HepG2 (cell line): ENCODE results near the gene PARN. TPM values are rescaled to one million over a fixed set of nuclear protein-coding genes. Genes with fewer than 3 reads are reported as not detected.

ENCODE experiments used
- ATAC-seq: fragments of 200-7000 bp; cut with Tn5 transposase; 3 replicates; pipeline ENCODE4 v1.9.1; 2020; ENCODE audit warnings: mild to moderate bottlenecking, moderate library complexity
- BruUV-seq: library from RNA; stranded (reverse); fragments of 400-500 nt; replicated peaks from 2 replicates; lab custom pipeline; 2021; lab: Mats Ljungman, UMichigan
- CTCF ChIA-PET: fragments of 300-600 bp; formaldehyde crosslinking; extraction: SDS; loops from one replicate; lab custom pipeline; 2021; ENCODE audit warnings: low total read pairs, inconsistent platforms, low intra/inter-chr PET ratio; lab: Yijun Ruan, JAX
- POLR2A ChIA-PET: fragments of 350-600 bp; sonication (Branson Sonifier 250); formaldehyde crosslinking; loops from one replicate; lab custom pipeline; 2020; ENCODE audit warnings: antibody characterized with exemption, inconsistent platforms; lab: Yijun Ruan, JAX
- DNase-seq: peaks from one replicate; pipeline ENCODE4 v3.0.0-alpha.2; 2015; ENCODE audit warnings: low spot score
- FAIRE-seq: peaks from 3 replicates; lab custom pipeline; 2011; peaks lifted over from hg19 to GRCh38; lab: Jason Lieb, UNC
- H2AFZ ChIP-seq: one replicate; pipeline ENCODE4 v1.6.1; 2011; ENCODE audit warnings: low read length, inconsistent platforms
- H3K27ac ChIP-seq: fragments of 300-600 bp; 3 replicates; pipeline ENCODE4 v1.8.0; 2011; ENCODE audit warnings: mixed run types, mild to moderate bottlenecking, mixed read lengths, low read length, inconsistent platforms; ENCODE audit not compliant: insufficient read depth; ENCODE audit errors: extremely low read length
- H3K27me3 ChIP-seq, 2 experiments: fragments of 200-600 bp in 1 of 2; 2 replicates in 1 of 2; 3 replicates in 1 of 2; pipeline versions ENCODE4 v1.6.0 to v1.8.0; 2011; ENCODE audit warnings: low read length in 2 of 2, mild to moderate bottlenecking in 2 of 2, moderate library complexity in 2 of 2, inconsistent platforms in 1 of 2; ENCODE audit not compliant: insufficient read depth in 2 of 2, control insufficient read depth in 1 of 2
- H3K36me3 ChIP-seq, 2 experiments: fragments of 200-600 bp in 1 of 2; replicated peaks in 1 of 2; 2 replicates in 1 of 2; 3 replicates in 1 of 2; pipeline versions ENCODE4 v1.5.1 to v1.8.0; 2011; ENCODE audit warnings: low read length in 2 of 2, inconsistent platforms in 1 of 2; ENCODE audit not compliant: insufficient read depth in 2 of 2, control insufficient read depth in 1 of 2
- H3K4me1 ChIP-seq: 2 replicates; pipeline ENCODE4 v1.5.1; 2012; ENCODE audit warnings: low read length, inconsistent platforms; ENCODE audit not compliant: insufficient read depth
- H3K4me2 ChIP-seq: 2 replicates; pipeline ENCODE4 v1.6.0; 2011; ENCODE audit warnings: low read depth, low read length, inconsistent platforms
- H3K4me3 ChIP-seq, 3 experiments: fragments of 200-600 bp in 1 of 3; sonication (generic), shearing (Covaris generic) in 1 of 3; replicated peaks in 1 of 3; 2 replicates each; pipeline ENCODE4 v1.5.1; 2011 to 2016; ENCODE audit warnings: low read length in 3 of 3, inconsistent platforms in 2 of 3, low read depth in 2 of 3, mild to moderate bottlenecking in 2 of 3, control low read depth in 1 of 3, mixed read lengths in 1 of 3; ENCODE audit not compliant: insufficient read depth in 1 of 3
- H3K79me2 ChIP-seq: one replicate; pipeline ENCODE4 v1.6.1; 2011; ENCODE audit warnings: low read length, inconsistent platforms; ENCODE audit not compliant: insufficient read depth
- H3K9ac ChIP-seq: 2 replicates; pipeline ENCODE4 v1.6.0; 2011; ENCODE audit warnings: mild to moderate bottlenecking, low read depth, low read length, inconsistent platforms; ENCODE audit not compliant: insufficient read depth
- H3K9me3 ChIP-seq: 2 replicates; pipeline ENCODE4 v1.5.1; 2012; ENCODE audit warnings: mild to moderate bottlenecking, low read length
- H4K20me1 ChIP-seq: 2 replicates; pipeline ENCODE4 v1.6.0; 2011; ENCODE audit warnings: inconsistent platforms, mild to moderate bottlenecking, low read length, moderate library complexity; ENCODE audit not compliant: insufficient read depth
- ATF4 ChIP-seq, 2 experiments: fragments of 450-650 bp in 1 of 2; sonication (generic) in 1 of 2; formaldehyde crosslinking; IDR thresholded peaks; 2 replicates each; pipeline versions ENCODE4 v1.5.0 to v1.8.0; 2020 to 2022; ENCODE audit warnings: mild to moderate bottlenecking in 1 of 2, missing genetic modification reagents in 1 of 2
- NCOA1 ChIP-seq: sonication (generic); formaldehyde crosslinking; IDR thresholded peaks from 2 replicates; pipeline ENCODE4 v1.9.0; 2021; ENCODE audit warnings: missing genetic modification reagents
- NFIC ChIP-seq: IDR thresholded peaks from 2 replicates; pipeline ENCODE4 v1.6.1; 2012; ENCODE audit warnings: mild to moderate bottlenecking, low read length, inconsistent platforms
- PLRG1 ChIP-seq: fragments of 450-650 bp; conservative IDR thresholded peaks from 2 replicates; pipeline ENCODE4 v1.6.1; 2016
- RNF2 ChIP-seq: fragments of 450-650 bp; conservative IDR thresholded peaks from 2 replicates; pipeline ENCODE4 v1.6.1; 2016; ENCODE audit warnings: low read depth
- ZNF33A ChIP-seq: sonication (generic); formaldehyde crosslinking; IDR thresholded peaks from 2 replicates; pipeline ENCODE4 v1.5.1; 2020; ENCODE audit warnings: missing genetic modification reagents, mild to moderate bottlenecking, moderate library complexity, borderline replicate concordance
- ZNF660 ChIP-seq: sonication (generic); formaldehyde crosslinking; IDR thresholded peaks from 2 replicates; pipeline ENCODE4 v1.5.1; 2020; ENCODE audit warnings: mild to moderate bottlenecking, low read depth, missing genetic modification reagents, borderline replicate concordance
- ZNF792 ChIP-seq: IDR thresholded peaks from 2 replicates; pipeline ENCODE4 v1.6.1; 2016
- WGBS: methylation state at CpG from one replicate; pipeline ENCODE4 v1.1.6; 2017; ENCODE audit warnings: low lambda C conversion rate; 5-methylcytosine and 5-hydroxymethylcytosine counted together
- in situ Hi-C: cut with HindIII; loops from 2 replicates; pipeline ENCODE4 v1.10.0; 2017; ENCODE audit warnings: low pct_unique_long_range_greater_than_20kb; ENCODE audit not compliant: extremely low pct_ligation_motif_present
- intact Hi-C: fragments of 100-400 bp; cut with micrococcal nuclease; formaldehyde crosslinking; loops from one replicate; pipeline ENCODE4 v1.10.0; 2022; ENCODE audit not compliant: unreplicated experiment
- polyA plus RNA-seq, 8 experiments: library from polyadenylated mRNA; depleted of rRNA in 3 of 8; stranded (reverse) in 7 of 8; unstranded in 1 of 8; fragments of >200 nt; fragmentation: Illumina TruSeq in 4 of 8; extraction: Trizol in 4 of 8; gene quantifications; 2 replicates each; pipeline versions ENCODE4 v1.2.1 to v1.2.3, GENCODE V29; 2011 to 2016; ENCODE audit warnings: low read depth in 4 of 8, missing spikeins in 1 of 8, mixed read lengths in 1 of 8; ENCODE audit not compliant: insufficient read depth in 1 of 8
- total RNA-seq, 5 experiments: library from RNA; depleted of rRNA; stranded (reverse); fragments of >200 nt; fragmentation: Illumina TruSeq; extraction: Trizol; gene quantifications; 2 replicates each; pipeline ENCODE4 v1.2.3, GENCODE V29; 2016; ENCODE audit warnings: low read depth in 1 of 5

The PARN gene
- total and polyA plus RNA-seq, 2 of the 13 experiments (the other 11 are each of a cell fraction or from before 2014, with no cell fraction given), result 13.3 to 47.6 TPM

- no peak overlapping the region for H2AFZ ChIP-seq
- no peak for ATAC-seq
- H3K4me1 ChIP-seq, result peaks cover 10% of the 10 kb centered on the region; the same call in 1 of the 2 replicates
- 100% methylated on average over 1 of the region's 1 CpG for WGBS
- in situ Hi-C loops, result no loop called here
- no peaks in the 10 kb centered on the region for H3K27me3 ChIP-seq
- H3K4me3 ChIP-seq, result no peak overlapping the region
- POLR2A ChIA-PET, result interaction anchor here (0.6 to 1.3 kb wide), 3 partner anchors 14 to 78 kb away, joined by 3 to 4 read pairs (median 3); no protein-coding TSS in a partner anchor
- CTCF ChIA-PET, result no interaction called here
- H4K20me1 ChIP-seq, result no peaks in the 10 kb centered on the region
- DNase-seq, result no peak
- intact Hi-C loops, result no loop called here
- H3K27ac ChIP-seq, result no peak overlapping the region
- TF ChIP-seq ATF4 (CRISPR knock-in tag; IDR thresholded peaks at IDR 0.05) (no peak), ZNF660 (CRISPR knock-in tag) (no peak)
- H3K79me2 ChIP-seq, result no peaks in the 10 kb centered on the region
- no peak for FAIRE-seq
- BruUV-seq, result no TSS peak
- peaks cover 4 to 11% of the 10 kb centered on the region in 2 experiments; a peak in 3 of 5 replicates for H3K36me3 ChIP-seq
- H3K9ac ChIP-seq, result no peak overlapping the region
- no peaks in the 10 kb centered on the region for H3K9me3 ChIP-seq
- no peak overlapping the region for H3K4me2 ChIP-seq
Measured at GRCh38 chr16:14438256-14438655, 191.8 kb downstream of the PARN start.

GRCh38 chr16:14437426-14437825 is 192.6 kb downstream of the PARN start:
- FAIRE-seq (no peak), DNase-seq (no peak), ATAC-seq (no peak)
- Histone ChIP-seq H4K20me1 (no peaks in the 10 kb centered on the region), H3K36me3 (peaks cover 4 to 11% of the 10 kb centered on the region in 2 experiments; a peak in 3 of 5 replicates), H3K4me3 (no peak overlapping the region), H3K9me3 (no peaks in the 10 kb centered on the region), H3K27ac (no peak overlapping the region), H3K27me3 (no peaks in the 10 kb centered on the region), H3K4me1 (peaks cover 7% of the 10 kb centered on the region; the same call in 1 of the 2 replicates), H3K79me2 (no peaks in the 10 kb centered on the region), H2AFZ (no peak overlapping the region), H3K9ac (no peak overlapping the region), H3K4me2 (no peak overlapping the region)
- ChIA-PET POLR2A (interaction anchor here (0.7 to 1.3 kb wide), 2 partner anchors 13 to 32 kb away, joined by 3 to 4 read pairs; no protein-coding TSS in a partner anchor), CTCF (no interaction called here)
- in situ Hi-C loops (no loop called here), intact Hi-C loops (no loop called here)
- BruUV-seq, result no TSS peak
- 96% methylated on average over 7 of the region's 7 CpGs for whole genome bisulfite sequencing
- TF ChIP-seq PLRG1 (no peak), NCOA1 (CRISPR knock-in tag) (no peak), ZNF792 (no peak), RNF2 (no peak), NFIC (no peak), ZNF33A (CRISPR knock-in tag) (no peak)
